IPS DF 6.9 (cell line): ENCODE data around the gene COMMD3.

Source experiments
- DNase-seq: peaks from one replicate; pipeline ENCODE4 v3.0.0-alpha.2; 2013; ENCODE audit warnings: low read depth, low spot score
- H3K27ac ChIP-seq: one replicate; pipeline ENCODE4 v1.5.1; 2013; ENCODE audit warnings: low read length, control low read depth
- H3K27me3 ChIP-seq: 2 replicates; pipeline ENCODE4 v1.6.1; 2013; ENCODE audit warnings: mild to moderate bottlenecking, low read length; ENCODE audit not compliant: control insufficient read depth, insufficient read depth
- H3K36me3 ChIP-seq: 2 replicates; pipeline ENCODE4 v1.6.1; 2013; ENCODE audit warnings: low read length; ENCODE audit not compliant: control insufficient read depth, insufficient read depth
- H3K4me1 ChIP-seq: 2 replicates; pipeline ENCODE4 v1.6.1; 2013; ENCODE audit warnings: low read length; ENCODE audit not compliant: control insufficient read depth, insufficient read depth
- H3K4me3 ChIP-seq: 2 replicates; pipeline ENCODE4 v1.5.1; 2013; ENCODE audit warnings: mild to moderate bottlenecking, low read length
- H3K9me3 ChIP-seq: 2 replicates; pipeline ENCODE4 v1.6.1; 2013; ENCODE audit warnings: low read length, inconsistent platforms; ENCODE audit not compliant: control insufficient read depth, insufficient read depth
- WGBS: extraction: QIAGEN DNeasy Blood & Tissue Kit; methylation state at CpG from one replicate; pipeline ENCODE4 v1.1.7; 2013; ENCODE audit warnings: mixed read lengths, missing lambda C conversion rate; ENCODE audit not compliant: insufficient read length, insufficient coverage; 5-methylcytosine and 5-hydroxymethylcytosine counted together

COMMD3 gene

GRCh38 chr10:22316286-22317075 lies at the start of gene COMMD3:
Gene COMMD3, plus strand, starts transcription at chr10:22316388. Its CDS starts 30 bp downstream, at chr10:22316418.
- Histone ChIP-seq H3K4me3 (peak within 1 kb of the TSS; percentile 39; the same call in 1 of the 2 replicates), H3K9me3 (no peaks in the 10 kb centered on the region), H3K27me3 (peaks cover 15% of the 10 kb centered on the region), H3K4me1 (no peaks in the 10 kb centered on the region), H3K36me3 (no peaks in the 10 kb centered on the region), H3K27ac (no peak within 1 kb of the TSS)
- no peak for DNase-seq
- no CpG with 5 or more reads among the region's 63 CpGs for WGBS

GRCh38 chr10:22268503-22268902 lies 47.7 kb upstream of the COMMD3 start:
- no peak overlapping the region for H3K4me3 ChIP-seq
- H3K27me3 ChIP-seq: no peaks in the 10 kb centered on the region
- no peak overlapping the region for H3K27ac ChIP-seq
- H3K4me1 ChIP-seq: no peaks in the 10 kb centered on the region
- H3K9me3 ChIP-seq: no peaks in the 10 kb centered on the region
- no CpG with 5 or more reads among the region's 2 CpGs for WGBS
- H3K36me3 ChIP-seq: no peaks in the 10 kb centered on the region
- DNase-seq: no peak

- Histone ChIP-seq H3K4me3 (no peak overlapping the region), H3K4me1 (no peaks in the 10 kb centered on the region), H3K36me3 (no peaks in the 10 kb centered on the region), H3K27me3 (no peaks in the 10 kb centered on the region), H3K9me3 (no peaks in the 10 kb centered on the region), H3K27ac (no peak overlapping the region)
- no peak for DNase-seq
- no CpG with 5 or more reads among the region's 6 CpGs for WGBS
These were observed 44.4 kb upstream of the COMMD3 start for GRCh38 chr10:22271786-22272185.

GRCh38 chr10:22278441-22278782 lies 37.8 kb upstream of the COMMD3 start:
- H3K36me3 ChIP-seq: no peaks in the 10 kb centered on the region
- H3K4me1 ChIP-seq: peaks cover 3% of the 10 kb centered on the region
- DNase-seq: no peak
- no peaks in the 10 kb centered on the region for H3K27me3 ChIP-seq
- H3K27ac ChIP-seq: no peak overlapping the region
- no peak overlapping the region for H3K4me3 ChIP-seq
- no peaks in the 10 kb centered on the region for H3K9me3 ChIP-seq
- no CpG with 5 or more reads among the region's 4 CpGs for WGBS

GRCh38 chr10:22280078-22280477 lies 36.1 kb upstream of the COMMD3 start:
- H3K4me3 ChIP-seq: no peak overlapping the region
- H3K9me3 ChIP-seq: no peaks in the 10 kb centered on the region
- WGBS: no CpG with 5 or more reads among the region's 6 CpGs
- no peak for DNase-seq
- H3K36me3 ChIP-seq: no peaks in the 10 kb centered on the region
- no peaks in the 10 kb centered on the region for H3K27me3 ChIP-seq
- peaks cover 3% of the 10 kb centered on the region for H3K4me1 ChIP-seq
- no peak overlapping the region for H3K27ac ChIP-seq

- Histone ChIP-seq H3K9me3 (no peaks in the 10 kb centered on the region), H3K4me1 (peaks cover under 1% of the 10 kb centered on the region; the same call in 1 of the 2 replicates), H3K27me3 (no peaks in the 10 kb centered on the region), H3K27ac (no peak overlapping the region), H3K36me3 (no peaks in the 10 kb centered on the region), H3K4me3 (no peak overlapping the region)
- WGBS: no CpG with 5 or more reads among the region's 3 CpGs
- no peak for DNase-seq
These were observed 31.1 kb upstream of the COMMD3 start for GRCh38 chr10:22285130-22285529.

GRCh38 chr10:22293747-22294404 lies 22.3 kb upstream of the COMMD3 start:
- no peaks in the 10 kb centered on the region for H3K9me3 ChIP-seq
- H3K4me3 ChIP-seq: no peak overlapping the region
- no peak for DNase-seq
- H3K4me1 ChIP-seq: no peaks in the 10 kb centered on the region
- WGBS: no CpG with 5 or more reads among the region's 3 CpGs
- no peaks in the 10 kb centered on the region for H3K36me3 ChIP-seq
- no peak overlapping the region for H3K27ac ChIP-seq
- H3K27me3 ChIP-seq: no peaks in the 10 kb centered on the region

GRCh38 chr10:22294694-22295093 lies 21.5 kb upstream of the COMMD3 start:
- Histone ChIP-seq H3K4me3 (no peak overlapping the region), H3K36me3 (no peaks in the 10 kb centered on the region), H3K9me3 (no peaks in the 10 kb centered on the region), H3K27ac (no peak overlapping the region), H3K27me3 (no peaks in the 10 kb centered on the region), H3K4me1 (no peaks in the 10 kb centered on the region)
- no peak for DNase-seq
- WGBS: no CpG with 5 or more reads among the region's 2 CpGs

GRCh38 chr10:22301193-22301592 lies 15.0 kb upstream of the COMMD3 start:
- no CpG with 5 or more reads among the region's 4 CpGs for WGBS
- Histone ChIP-seq H3K4me1 (no peaks in the 10 kb centered on the region), H3K36me3 (no peaks in the 10 kb centered on the region), H3K27me3 (no peaks in the 10 kb centered on the region), H3K4me3 (no peak overlapping the region), H3K9me3 (no peaks in the 10 kb centered on the region), H3K27ac (no peak overlapping the region)
- DNase-seq: no peak

- H3K27me3 ChIP-seq: no peaks in the 10 kb centered on the region
- no peak for DNase-seq
- H3K4me3 ChIP-seq: no peak overlapping the region
- no peaks in the 10 kb centered on the region for H3K9me3 ChIP-seq
- no CpG with 5 or more reads among the region's 3 CpGs for WGBS
- H3K27ac ChIP-seq: no peak overlapping the region
- no peaks in the 10 kb centered on the region for H3K4me1 ChIP-seq
- no peaks in the 10 kb centered on the region for H3K36me3 ChIP-seq
These were observed 12.7 kb upstream of the COMMD3 start for GRCh38 chr10:22303461-22303860.
